GM21619 (cell line): ENCODE measurements around the gene EPHA8.

Experiments
- ATAC-seq: cut with Tn5 transposase; IDR thresholded peaks from one replicate; pipeline ENCODE4 v1.9.1; 2021; ENCODE audit not compliant: unreplicated experiment

Gene EPHA8

DNA sequence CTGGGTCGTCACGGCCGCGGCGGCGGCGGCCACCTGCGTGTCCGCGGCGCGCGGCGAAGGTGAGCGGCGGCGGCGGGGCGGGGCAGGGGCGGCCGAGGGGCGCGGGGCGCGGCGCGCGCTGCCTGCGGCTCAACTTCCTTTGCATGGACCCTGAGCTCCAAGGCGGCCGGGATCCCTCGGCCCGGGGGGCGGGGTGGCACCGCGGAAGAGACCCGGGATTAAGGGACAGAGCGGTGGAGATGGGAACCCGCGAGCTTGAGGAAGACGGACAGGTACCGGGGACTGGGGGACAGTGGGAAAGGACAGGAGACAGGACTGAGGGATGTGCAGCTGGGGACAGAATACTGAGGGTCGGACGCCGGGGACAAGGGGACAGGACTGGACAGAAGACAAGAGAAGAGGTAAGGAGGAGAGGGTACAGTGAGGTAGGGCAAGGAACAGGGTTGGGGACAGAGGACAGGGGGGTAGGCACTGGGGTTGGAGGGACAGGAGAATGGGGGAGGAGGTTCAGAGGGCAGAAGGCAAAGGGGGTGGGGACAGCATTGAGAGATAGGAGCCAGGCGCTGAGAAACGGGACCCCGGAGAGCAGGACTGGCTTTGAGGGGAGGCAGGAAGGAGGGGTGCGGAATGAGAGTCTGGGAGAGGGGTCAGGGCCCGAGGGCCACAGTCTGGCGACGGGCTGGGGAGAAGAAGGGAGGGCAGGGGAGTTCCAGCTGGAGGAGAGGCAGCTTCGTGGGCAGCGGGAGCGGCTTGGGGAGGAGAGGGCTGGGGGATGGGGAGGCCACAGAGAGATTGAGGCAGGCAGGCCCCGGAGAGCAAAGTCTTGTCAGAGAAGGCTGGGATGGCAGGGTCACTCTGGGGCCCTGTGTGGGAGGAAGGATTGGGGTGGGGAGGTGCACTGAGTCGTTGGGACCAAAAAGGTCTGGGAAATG is 648 bp downstream of the EPHA8 start:
- no peak for ATAC-seq

DNA sequence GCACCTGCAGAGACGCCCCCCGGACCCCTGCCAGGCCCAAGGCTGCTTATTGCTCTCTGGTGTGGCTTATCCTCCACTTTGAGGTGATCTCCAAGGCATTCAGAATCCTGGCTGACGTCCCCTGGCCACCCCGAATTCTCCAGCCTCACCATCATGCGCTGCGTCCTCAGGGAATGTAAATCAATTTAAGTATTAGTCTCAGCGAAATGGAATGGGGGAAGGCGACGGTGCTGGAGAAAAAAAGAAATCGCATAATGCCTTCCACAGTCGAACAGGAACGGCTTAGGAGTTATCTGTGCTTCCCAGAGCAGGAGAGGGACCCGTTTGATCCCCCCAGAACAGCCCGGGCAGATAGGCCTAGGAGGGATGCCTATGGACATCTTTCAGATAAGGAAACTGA is 2.9 kb downstream of the EPHA8 start:
- no peak for ATAC-seq

DNA sequence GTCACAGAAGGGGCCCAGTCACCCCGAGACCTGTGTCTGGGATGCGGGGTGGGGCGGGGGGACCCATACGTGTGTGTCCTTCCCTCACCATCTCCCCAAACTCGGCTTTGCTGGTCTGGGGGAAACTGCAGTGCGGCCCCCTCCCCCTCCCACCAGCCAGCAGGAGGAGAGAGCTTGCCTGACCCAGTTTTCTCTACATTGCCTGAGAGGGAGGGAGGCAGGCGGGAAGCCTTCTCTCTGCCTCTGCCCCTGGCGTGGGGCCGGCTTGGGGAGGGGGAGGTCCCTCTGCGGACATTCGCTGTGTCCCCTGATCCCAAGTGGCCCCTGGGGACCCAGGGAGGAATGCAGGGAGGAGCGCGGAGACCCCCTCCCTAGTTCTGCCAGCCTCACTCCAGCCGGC is 3.9 kb downstream of the EPHA8 start:
- ATAC-seq: no peak

DNA sequence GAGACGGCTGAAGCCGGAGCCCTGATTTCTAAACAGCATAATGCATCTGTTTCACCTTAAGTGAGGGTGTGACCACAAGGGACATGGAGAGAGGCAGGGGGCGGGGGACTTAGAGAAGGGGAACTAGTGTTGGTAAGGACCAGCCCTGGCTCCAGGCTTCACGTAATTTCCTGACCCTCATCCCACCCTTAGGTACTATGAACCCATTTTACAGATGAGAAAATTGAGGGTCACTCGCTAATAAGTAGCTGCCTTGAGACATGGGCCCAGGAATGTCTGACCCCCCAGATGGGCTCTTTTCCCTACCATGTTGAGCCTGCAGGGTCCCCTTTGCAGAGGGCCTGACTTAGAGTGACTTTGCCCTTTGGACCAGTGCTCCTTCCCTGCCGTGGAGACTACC is 4.7 kb downstream of the EPHA8 start:
- ATAC-seq: no peak

DNA sequence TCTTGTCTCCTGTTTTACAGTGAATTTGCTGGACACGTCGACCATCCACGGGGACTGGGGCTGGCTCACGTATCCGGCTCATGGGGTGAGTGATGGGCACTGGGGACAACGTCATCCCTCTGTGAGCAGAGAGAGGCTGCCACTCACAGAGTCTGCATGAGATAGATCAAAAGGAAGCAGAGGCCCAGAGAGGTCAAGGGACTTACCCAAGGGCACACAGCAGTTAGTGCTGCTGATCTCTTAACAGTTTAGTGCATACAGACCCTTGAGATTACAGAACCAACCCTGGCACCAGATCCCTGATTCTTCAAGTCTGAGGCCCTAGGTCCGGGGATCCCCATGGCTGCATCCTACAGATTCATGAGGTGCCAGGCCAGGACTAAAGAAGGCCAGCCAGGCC is 6.0 kb downstream of the EPHA8 start:
- ATAC-seq: no peak

DNA sequence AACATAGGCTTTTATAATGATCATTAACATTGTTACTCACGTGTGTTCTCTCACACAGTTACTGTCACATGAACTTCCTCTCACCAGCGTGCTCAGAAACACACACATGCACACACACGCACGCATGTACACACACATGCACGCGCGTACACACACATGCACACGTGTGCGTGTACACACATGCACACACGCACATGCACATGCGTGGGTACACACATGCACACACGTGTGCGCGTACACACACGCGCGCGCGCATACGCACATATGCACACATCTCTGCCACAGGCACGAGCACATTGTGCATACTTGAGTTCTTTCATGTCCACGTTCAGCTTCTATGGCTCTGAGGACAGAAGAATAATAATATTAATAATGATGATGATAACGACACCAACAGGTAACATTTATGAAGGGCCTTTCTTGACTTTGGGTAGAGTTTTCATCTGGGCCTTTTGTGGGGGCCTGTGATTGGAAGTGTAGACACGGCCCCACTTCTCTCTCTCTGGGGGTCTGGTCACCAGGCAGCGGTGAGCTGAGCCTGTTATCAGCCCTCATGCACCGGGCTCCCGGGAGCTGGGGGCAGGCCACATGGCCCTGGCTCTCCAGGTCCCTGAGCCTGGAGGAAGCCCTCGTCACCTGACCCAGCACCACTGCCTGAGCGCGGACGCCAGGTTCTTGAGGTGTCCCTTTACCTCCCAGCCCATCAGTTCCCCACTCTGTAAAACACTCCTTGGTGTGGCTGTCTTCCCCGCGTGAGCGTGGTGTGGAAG is 7.0 kb downstream of the EPHA8 start:
- ATAC-seq: no peak

DNA sequence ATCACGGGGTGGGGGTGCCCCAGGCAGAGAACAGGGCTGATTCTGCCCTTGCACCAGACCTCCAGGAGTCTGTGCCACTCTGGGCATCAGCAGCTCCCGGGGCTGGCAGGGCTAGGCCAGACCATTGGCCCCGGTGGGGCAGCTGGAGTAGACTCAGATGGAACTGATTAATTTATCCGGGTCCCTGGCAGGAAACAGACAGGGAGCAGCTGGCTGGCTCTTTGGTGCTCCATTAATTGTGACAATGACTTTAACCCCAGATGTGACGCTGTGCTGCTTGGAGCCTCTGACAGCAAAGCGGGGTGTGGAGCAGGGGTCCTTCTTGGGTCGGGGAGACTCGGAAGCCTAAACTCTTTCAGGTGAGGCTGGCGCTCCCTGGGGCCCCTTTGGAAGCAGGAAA is 9.5 kb downstream of the EPHA8 start:
- no peak for ATAC-seq

DNA sequence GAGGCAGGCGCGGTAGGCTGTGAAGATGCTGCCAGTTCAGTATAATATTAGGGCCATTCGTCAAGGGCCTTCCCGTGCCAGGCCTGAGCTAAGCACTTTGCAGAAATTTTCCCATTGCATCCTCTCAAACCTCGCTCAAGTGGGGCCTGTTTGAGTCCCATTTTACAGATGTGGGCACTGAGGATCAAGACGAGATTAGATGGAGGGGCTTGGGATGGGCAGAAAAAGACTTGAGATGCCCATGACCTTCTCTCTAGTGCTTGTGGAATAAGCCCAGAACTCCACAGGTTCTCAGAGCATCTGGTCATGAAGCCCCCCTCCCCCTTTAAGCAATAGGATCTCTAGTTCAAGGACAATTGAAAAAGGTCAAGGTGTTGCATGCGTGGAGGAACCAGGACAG is 9.9 kb downstream of the EPHA8 start:
- ATAC-seq: no peak

DNA sequence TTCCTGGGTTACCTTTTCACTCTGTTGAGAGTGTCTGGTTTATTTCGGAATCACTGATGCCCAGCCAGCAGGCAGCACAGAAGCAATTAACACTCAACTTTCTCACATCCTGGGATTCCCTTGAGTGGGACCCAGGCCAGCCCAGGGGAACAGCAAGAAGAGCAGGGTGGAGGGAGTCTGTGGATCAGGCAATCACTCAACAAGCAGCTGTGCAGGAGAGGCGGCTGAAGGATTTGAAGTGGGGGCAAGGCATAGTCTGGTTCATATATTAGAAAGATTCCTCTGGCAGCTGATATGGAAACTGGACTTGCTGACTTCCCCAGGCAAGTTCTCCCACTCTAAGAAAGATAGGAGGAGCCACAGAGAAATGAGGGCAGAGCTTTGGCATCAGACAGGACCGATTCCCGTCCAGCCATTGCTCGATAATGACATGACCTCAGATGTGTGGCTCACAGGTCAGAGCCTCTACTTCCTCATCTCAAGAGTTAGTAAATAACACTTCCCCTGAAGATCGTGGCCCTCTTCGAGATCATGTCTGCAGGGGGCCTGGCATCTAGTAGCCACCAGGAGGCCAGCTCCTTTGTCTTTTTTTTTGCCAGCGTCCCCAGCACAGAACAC is 12.4 kb downstream of the EPHA8 start:
- ATAC-seq: no peak

DNA sequence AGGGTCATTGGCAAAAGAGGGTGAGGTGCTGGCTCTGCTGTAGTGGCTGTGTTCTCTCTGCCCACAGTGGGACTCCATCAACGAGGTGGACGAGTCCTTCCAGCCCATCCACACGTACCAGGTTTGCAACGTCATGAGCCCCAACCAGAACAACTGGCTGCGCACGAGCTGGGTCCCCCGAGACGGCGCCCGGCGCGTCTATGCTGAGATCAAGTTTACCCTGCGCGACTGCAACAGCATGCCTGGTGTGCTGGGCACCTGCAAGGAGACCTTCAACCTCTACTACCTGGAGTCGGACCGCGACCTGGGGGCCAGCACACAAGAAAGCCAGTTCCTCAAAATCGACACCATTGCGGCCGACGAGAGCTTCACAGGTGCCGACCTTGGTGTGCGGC is 12.9 kb downstream of the EPHA8 start:
- no peak for ATAC-seq

DNA sequence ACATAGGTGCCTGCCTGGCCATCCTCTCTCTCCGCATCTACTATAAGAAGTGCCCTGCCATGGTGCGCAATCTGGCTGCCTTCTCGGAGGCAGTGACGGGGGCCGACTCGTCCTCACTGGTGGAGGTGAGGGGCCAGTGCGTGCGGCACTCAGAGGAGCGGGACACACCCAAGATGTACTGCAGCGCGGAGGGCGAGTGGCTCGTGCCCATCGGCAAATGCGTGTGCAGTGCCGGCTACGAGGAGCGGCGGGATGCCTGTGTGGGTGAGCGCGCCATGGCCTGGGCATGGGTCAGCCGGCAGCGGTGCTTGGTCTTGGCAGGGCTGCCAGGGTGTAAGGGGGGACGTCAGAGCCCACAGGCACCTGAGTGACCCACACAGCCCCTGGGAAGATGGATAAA is 13.3 kb downstream of the EPHA8 start:
- no peak for ATAC-seq

DNA sequence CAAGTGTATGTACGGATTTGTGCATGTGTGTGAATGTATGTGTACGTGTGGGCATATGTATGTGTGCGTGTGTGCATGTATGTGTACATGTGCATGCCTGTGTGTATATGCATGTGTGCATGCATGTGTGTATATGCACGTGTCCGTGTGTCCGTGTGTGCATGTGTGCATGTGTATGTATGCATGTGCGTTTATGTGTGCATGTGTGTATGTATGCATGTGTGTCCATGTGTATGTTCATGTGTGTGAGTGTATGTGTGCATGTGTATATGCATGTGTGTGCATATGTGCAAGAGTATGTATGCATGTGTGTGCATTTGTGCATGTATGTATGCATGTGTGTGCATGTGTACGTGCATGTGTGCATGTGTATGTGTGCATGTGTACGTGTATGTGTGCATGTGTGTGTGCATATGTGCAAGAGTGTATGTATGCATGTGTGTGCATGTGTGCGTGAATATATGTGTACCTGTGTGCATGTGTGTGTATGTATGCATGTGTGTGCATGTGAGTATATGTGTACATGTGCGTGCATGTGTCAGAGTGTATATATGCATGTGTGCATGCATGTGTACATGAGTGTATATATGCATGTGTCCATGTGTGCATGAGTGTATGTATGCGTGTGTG is 15.6 kb downstream of the EPHA8 start:
- no peak for ATAC-seq

DNA sequence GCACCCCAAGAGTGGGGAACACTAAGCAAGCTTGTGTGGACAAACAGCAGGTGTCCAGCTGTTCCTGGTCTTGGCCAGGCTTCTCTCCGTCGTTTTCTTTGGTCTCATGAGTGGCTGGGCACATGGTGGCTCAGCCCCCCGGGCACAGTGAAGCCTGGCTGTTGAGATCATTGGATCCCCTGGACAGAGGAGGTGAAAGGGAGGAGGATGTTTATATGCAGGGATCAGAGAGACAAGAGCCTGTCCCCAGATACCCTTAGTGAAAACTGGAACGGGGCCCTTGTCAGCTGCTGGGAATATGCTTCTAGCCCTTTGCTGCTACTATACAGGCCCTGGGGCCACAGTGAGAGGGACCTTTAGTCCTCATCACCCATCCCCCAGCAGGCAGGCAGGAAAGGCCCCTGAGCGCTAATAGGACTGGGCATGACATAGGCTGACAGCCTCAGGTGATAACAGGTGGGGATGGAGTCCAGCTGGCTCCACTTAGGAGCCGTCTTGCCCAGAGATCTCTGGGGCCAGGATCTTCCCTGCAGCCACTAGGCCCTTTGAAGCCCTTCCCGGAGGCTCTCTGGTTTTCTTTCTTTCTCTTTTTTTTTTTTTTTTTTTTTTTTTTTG is 16.4 kb downstream of the EPHA8 start:
- ATAC-seq: no peak

DNA sequence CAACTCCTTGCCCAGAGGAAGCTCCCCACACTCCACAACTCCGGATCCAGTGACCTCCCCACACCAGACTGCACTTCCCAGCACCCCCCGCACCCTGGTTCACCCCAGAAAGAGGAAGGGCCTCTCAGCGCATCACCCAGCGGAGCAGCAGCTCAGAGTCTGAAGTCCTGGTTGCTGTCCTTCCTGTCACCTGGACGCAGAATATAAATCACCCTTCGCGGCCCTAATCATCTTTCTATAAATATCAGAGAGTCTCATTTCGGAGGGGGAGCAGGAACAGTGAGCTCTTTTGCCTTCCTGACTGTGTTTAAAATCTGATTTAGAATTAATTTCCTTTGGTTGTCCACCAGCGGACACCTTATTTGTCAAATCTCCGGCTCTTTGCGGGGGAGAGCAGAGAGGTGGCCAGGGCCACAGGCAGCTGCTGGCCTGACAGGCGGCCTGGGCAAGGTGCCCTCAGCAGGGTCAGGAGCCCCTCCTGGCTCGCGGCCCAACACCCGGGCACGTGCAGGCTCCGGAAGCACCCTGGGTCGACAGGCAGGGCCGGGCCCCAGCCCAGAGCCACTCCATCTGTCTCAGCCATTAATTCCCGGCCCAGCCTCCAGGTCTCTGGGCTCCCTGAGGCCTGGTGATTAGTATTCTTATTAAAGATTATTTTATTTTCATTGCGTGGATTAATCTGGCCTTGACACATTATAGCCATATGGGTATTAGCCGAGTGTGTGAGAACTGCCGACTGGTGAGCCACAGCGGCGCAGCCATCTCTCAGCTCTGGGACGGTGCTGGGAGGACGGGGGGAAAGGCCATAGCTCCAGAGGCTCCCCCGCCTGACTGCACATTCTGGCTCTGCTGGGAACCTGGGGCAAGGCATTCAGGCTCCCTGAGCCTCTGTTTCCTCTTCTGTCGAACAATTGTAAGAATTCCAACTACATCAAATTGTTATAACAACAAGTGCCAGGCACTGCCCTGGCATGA is 19.7 kb downstream of the EPHA8 start:
- no peak for ATAC-seq

DNA sequence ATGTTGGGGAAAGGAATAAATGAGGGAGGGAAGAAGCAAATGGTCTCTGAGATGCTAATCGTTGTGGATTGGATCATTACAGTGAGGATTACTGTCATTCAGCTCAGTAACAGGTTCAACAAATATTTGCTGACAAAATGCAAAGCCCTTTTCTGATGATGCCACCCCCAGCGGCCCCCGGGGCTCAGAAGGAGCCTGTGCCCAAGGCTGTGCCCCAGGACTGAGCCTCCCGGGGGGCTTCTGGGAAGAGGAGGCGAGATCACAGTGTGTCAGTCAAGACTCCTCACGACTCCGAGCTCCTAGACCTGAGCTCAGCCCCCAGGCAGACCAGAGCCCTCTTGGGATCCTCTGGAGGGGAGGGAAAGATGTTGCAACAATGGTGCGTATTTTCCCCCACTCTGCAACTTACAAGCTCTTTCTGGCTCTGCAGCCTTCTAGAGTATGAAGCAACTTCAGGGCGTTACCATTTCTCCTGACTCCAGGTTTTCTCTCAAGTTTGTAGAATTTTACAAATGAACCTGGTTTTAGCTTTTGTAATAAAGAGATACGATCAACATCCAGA is 20.8 kb downstream of the EPHA8 start:
- ATAC-seq: no peak

DNA sequence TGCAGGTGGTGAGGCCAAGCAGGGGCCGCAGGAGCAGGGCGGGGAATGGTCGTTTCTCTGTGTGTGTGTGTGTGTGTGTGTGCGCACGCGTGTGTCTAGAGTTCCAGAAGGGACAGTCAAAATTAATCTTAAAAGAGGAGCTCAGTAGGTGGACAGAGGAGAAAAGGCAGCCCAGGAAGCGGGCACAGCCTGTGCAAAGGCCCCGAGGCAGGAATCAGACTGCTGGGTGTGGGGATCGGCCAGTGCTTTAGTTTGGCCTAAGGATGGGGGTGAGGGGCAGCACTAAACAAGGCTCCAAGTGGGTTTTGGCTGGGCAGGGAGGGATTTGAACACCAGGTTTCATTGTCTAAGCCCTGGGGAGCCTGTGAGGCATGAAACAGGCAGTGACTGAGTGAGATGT is 21.7 kb downstream of the EPHA8 start:
- ATAC-seq: no peak

DNA sequence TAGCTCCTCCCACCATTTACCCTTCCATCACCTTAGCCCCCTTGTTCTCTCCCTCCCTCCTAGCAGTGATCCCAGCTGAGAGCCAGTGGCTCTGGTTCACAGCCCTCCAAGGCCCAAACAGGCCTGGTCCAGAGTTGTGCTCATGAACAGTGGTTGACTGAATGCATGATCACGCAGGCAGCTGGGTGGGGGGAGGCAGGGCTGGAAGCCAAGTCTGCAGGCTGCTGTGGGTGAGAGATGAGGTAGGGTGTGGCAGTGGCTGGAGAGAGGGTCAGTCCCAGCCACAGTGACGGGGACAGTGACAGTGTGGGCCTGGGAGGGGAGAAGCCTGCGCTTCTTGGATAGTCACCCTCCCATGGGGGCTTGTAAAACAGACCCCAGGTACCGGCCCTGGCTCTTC is 22.2 kb downstream of the EPHA8 start:
- ATAC-seq: no peak

DNA sequence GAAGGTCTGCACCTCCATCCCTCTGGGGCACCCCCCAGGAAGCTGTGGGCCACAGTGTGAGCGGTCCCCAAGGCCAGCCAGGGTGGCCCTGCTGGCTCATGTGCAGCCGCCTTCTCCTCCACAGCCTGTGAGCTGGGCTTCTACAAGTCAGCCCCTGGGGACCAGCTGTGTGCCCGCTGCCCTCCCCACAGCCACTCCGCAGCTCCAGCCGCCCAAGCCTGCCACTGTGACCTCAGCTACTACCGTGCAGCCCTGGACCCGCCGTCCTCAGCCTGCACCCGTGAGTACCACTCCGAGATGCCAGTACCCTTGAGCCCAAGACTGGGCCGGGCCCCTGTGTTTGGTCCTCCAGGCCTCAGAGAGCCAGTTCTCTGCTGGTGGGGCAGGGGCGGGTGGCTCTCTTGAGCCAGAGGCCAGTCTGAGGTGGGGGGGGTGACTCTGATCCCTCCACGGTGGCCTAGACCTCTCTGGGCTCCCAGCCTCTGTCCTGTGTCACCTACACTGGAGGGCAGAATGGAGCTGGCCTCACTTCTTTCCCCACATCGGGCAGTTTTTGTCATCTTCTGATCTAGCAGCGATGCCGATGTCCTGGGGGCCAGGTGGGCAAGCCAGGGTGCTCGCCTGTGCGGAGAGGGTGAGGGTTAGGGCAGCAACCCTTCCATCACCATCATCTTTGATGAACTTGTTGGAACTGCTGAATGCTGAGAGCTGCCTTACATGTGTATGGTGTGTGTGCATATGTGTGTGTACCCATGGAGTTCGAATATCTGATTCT is 23.3 kb downstream of the EPHA8 start:
- ATAC-seq: no peak

DNA sequence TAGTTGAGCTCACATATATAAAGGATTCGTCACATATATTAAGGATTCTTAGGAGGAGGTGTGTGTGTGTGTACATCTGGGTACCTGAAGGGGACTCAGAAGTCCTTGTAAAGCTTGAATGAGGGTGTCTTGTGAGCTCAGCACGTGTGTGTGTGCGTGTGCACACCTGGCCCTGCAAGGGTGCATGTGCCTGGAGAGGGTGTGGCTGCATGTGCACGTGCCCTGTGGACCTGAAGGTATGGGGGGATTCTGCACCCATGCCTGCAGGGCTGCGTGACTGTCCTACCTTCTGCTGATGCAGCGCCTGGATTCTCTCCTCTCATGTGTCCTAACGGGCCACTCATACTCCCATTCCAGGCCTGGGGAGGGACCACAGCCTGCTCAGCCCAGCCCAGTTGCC is 24.0 kb downstream of the EPHA8 start:
- ATAC-seq: no peak
